ENCODE results near the gene FUT8. TPM values are rescaled to one million over a fixed set of nuclear protein-coding genes. Genes with fewer than 3 reads are reported as not detected.

Gene FUT8
- total and polyA plus RNA-seq, 2 of the 8 experiments (the other 6 are each of a cell fraction or from before 2014, with no cell fraction given): 10.5 to 25.1 TPM

- TF ChIP-seq CHD7 (IDR thresholded peaks at IDR 0.05; ENCODE audit: insufficient replicate concordance, low read length): no peak
- no peak for TF ChIP-seq GABPA (IDR thresholded peaks at IDR 0.05; ENCODE audit: borderline replicate concordance, insufficient read depth, low read length)
Observed at GRCh38 chr14:65709576-65709975, 297.0 kb downstream of the FUT8 start (continued).

All from H1 (cell line).